ENCODE measurements around the gene ADGRB3.

The ADGRB3 gene

GRCh38 chr6:69232496-69232895 lies 597.4 kb downstream of the ADGRB3 start:
- DNase-seq (ENCODE audit: low read depth): no peak
- H3K4me3 ChIP-seq (replicated peaks; ENCODE audit: low read depth, low read length): no peak overlapping the region
- TF ChIP-seq, protein P1, sequence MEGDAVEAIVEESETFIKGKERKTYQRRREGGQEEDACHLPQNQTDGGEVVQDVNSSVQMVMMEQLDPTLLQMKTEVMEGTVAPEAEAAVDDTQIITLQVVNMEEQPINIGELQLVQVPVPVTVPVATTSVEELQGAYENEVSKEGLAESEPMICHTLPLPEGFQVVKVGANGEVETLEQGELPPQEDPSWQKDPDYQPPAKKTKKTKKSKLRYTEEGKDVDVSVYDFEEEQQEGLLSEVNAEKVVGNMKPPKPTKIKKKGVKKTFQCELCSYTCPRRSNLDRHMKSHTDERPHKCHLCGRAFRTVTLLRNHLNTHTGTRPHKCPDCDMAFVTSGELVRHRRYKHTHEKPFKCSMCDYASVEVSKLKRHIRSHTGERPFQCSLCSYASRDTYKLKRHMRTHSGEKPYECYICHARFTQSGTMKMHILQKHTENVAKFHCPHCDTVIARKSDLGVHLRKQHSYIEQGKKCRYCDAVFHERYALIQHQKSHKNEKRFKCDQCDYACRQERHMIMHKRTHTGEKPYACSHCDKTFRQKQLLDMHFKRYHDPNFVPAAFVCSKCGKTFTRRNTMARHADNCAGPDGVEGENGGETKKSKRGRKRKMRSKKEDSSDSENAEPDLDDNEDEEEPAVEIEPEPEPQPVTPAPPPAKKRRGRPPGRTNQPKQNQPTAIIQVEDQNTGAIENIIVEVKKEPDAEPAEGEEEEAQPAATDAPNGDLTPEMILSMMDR (IDR thresholded peaks at IDR 0.05; ENCODE audit: low read length, missing control alignments): no peak

GRCh38 chr6:69232911-69233448 lies 597.9 kb downstream of the ADGRB3 start:
- DNase-seq (ENCODE audit: low read depth): peak; percentile 76
- TF ChIP-seq, protein P1 (IDR thresholded peaks at IDR 0.05; ENCODE audit: low read length, missing control alignments): no peak

DNA sequence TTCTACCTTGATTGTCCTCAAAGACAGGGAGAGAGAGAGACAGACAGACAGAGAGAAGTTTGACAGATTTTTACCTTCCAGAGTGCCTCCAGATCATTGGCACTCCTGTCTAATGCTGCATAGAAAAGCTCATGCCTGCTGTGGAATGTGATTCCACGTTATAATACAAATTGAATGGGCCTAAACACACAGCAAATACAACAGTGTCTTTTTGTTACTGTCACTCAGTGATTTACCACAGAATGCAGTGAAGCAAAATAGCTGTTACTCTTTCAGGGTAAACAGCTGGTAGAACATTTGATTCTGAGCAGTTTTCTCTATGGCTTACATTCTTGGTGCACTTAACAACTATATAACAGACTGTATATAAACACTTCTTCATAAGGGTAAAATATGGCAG lies 603.0 kb downstream of the ADGRB3 start:
- no peak overlapping the region for H3K4me3 ChIP-seq (replicated peaks; ENCODE audit: low read depth, low read length)
- TF ChIP-seq, protein P1 (IDR thresholded peaks at IDR 0.05; ENCODE audit: low read length, missing control alignments): no peak
- DNase-seq (ENCODE audit: low read depth): no peak

More at GRCh38 chr6:69232911-69233448, 597.9 kb downstream of the ADGRB3 start:
- H3K4me3 ChIP-seq (replicated peaks; ENCODE audit: low read depth, low read length): no peak overlapping the region

GRCh38 chr6:69246983-69247382 lies 611.9 kb downstream of the ADGRB3 start:
- H3K4me3 ChIP-seq (replicated peaks; ENCODE audit: low read depth, low read length): no peak overlapping the region
- DNase-seq (ENCODE audit: low read depth): no peak
- TF ChIP-seq, protein P1 (IDR thresholded peaks at IDR 0.05; ENCODE audit: low read length, missing control alignments): no peak

DNA sequence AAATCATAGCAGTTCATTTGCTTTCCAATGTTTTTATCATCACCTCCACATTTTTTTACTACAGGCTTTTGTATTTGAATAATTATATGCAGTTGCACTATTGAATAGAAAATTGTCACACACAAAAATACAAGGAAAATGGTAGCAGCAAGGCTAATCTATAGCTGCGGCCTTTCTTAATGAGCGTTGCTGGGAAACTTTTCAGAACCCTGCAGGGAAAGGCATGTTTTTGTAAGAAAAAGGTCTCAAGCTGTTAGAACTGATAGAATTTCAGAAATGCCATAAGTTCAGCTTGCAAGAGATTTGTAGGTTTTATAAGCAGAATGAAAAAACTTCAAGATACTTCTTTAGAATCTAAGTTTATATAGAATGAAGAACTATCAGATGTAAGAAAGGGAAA lies 625.9 kb downstream of the ADGRB3 start:
- no peak overlapping the region for H3K4me3 ChIP-seq (replicated peaks; ENCODE audit: low read depth, low read length)
- DNase-seq (ENCODE audit: low read depth): no peak
- TF ChIP-seq, protein P1 (IDR thresholded peaks at IDR 0.05; ENCODE audit: low read length, missing control alignments): no peak

GRCh38 chr6:69263297-69263696 lies 628.2 kb downstream of the ADGRB3 start:
- DNase-seq (ENCODE audit: low read depth): no peak
- TF ChIP-seq, protein P1 (IDR thresholded peaks at IDR 0.05; ENCODE audit: low read length, missing control alignments): no peak
- H3K4me3 ChIP-seq (replicated peaks; ENCODE audit: low read depth, low read length): no peak overlapping the region

DNA sequence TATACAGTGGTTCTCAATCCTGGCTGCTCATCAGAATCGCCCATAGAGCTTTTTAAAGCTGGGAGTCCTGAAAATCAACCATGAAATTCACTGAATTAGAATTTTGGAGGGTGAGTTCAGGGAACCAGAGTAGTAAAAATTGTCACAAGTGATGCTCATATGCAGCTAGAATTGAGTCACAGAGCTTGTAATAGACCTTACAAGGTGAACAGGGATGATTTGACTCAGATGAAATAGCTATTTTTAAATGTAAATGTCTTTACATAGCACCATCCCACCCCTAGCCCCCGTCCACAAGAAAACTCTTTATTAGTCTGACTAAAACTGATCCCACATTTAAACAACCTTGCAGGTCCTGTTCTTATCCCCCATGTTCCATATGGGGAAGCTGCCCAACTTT lies 630.0 kb downstream of the ADGRB3 start:
- no peak overlapping the region for H3K4me3 ChIP-seq (replicated peaks; ENCODE audit: low read depth, low read length)
- TF ChIP-seq, protein P1 (IDR thresholded peaks at IDR 0.05; ENCODE audit: low read length, missing control alignments): no peak
- DNase-seq (ENCODE audit: low read depth): no peak
